ENCODE measurements around the gene TOR1B. TPM values are rescaled to one million over a fixed set of nuclear protein-coding genes. Genes with fewer than 3 reads are reported as not detected.

The TOR1B gene
- total RNA-seq, 1 donor from 2014 or later: 51.7 TPM

DNA sequence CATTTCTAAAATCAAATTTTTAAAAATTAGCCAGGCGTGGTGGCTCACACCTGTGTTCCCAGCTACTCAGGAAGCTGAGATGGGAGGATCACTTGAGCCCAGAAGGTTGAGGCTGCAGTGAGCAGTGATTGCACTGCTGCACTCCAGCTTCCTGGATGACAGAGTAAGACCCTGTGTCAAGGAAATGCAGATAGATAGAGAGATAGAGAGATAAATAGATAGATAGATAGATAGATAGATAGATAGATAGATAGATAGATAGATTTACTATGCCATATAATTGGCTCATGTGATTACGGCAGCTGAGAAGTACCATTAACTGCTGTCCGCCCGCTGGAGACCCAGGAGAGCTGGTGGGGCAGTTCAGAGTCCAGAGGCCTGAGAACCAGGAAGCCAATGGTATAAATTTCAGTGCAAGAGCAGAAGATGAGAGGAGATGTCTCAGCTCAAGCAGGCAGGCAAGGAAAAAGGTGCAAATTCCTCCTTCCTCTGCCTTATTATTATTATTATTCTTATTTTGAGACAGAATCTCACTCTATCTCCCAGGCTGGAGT, 37.1 kb upstream of the TOR1B start:
- H3K9me3 ChIP-seq: no peaks in the 10 kb centered on the region

DNA sequence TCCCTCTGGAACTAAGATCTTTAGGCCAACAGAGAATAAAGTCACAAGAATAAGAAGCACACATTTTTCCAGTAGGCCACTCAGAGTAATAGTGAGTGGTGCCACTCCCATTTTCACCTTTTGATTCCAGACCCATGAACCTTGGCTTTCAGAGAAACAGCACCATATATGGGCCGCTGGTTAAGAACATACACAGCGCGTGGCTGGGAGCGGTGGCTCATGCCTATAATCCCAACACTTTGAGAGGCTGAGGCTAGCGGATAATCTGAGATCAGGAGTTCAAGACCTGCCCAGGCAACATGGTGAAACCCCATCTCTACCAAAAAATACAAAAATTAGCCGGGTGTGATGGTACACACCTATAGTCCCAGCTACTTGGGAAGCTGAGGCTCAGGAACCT, 34.5 kb upstream of the TOR1B start:
- Histone ChIP-seq H3K9me3 (no peaks in the 10 kb centered on the region), H3K4me1 (no peaks in the 10 kb centered on the region), H3K27me3 (no peaks in the 10 kb centered on the region), H3K27ac (no peak overlapping the region), H3K4me3 (no peak overlapping the region), H3K36me3 (no peaks in the 10 kb centered on the region)
- intact Hi-C loops (cut with DNase I): no loop called here
- no peak for DNase-seq (ENCODE audit: low spot score in 2 of 2)
- TF ChIP-seq, protein P1, sequence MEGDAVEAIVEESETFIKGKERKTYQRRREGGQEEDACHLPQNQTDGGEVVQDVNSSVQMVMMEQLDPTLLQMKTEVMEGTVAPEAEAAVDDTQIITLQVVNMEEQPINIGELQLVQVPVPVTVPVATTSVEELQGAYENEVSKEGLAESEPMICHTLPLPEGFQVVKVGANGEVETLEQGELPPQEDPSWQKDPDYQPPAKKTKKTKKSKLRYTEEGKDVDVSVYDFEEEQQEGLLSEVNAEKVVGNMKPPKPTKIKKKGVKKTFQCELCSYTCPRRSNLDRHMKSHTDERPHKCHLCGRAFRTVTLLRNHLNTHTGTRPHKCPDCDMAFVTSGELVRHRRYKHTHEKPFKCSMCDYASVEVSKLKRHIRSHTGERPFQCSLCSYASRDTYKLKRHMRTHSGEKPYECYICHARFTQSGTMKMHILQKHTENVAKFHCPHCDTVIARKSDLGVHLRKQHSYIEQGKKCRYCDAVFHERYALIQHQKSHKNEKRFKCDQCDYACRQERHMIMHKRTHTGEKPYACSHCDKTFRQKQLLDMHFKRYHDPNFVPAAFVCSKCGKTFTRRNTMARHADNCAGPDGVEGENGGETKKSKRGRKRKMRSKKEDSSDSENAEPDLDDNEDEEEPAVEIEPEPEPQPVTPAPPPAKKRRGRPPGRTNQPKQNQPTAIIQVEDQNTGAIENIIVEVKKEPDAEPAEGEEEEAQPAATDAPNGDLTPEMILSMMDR (IDR thresholded peaks at IDR 0.05): no peak

More for the DNA sequence above, 37.1 kb upstream of the TOR1B start:
- H3K4me1 ChIP-seq: no peaks in the 10 kb centered on the region
- TF ChIP-seq, protein P1 (IDR thresholded peaks at IDR 0.05): no peak
- intact Hi-C loops (cut with DNase I): no loop called here
- H3K36me3 ChIP-seq: no peaks in the 10 kb centered on the region
- H3K27me3 ChIP-seq: no peaks in the 10 kb centered on the region
- no peak overlapping the region for H3K27ac ChIP-seq
- no peak for DNase-seq (ENCODE audit: low spot score in 2 of 2)
- H3K4me3 ChIP-seq: no peak overlapping the region

DNA sequence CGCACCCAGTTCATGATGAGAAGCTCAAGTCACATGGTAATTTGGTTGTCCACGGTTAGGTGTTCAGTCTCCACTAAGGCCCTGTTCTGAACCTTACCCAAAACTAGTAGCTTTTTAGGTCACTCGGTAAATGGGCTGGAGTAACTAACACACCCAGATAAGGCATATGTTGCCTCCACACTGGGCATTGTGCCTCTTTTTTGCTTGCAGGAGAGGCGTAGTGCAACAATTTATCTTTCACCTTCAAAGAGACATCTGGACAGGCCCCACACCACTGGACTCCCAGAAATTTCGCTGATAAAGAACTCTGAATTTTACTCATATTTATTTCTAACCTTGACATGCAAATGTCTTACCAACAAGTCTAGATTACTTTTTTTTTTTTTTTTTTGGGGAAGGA, 33.3 kb upstream of the TOR1B start:
- H3K9me3 ChIP-seq: no peaks in the 10 kb centered on the region
- H3K27ac ChIP-seq: no peak overlapping the region
- TF ChIP-seq, protein P1 (IDR thresholded peaks at IDR 0.05): no peak
- H3K36me3 ChIP-seq: no peaks in the 10 kb centered on the region
- no peaks in the 10 kb centered on the region for H3K27me3 ChIP-seq
- H3K4me1 ChIP-seq: no peaks in the 10 kb centered on the region
- H3K4me3 ChIP-seq: no peak overlapping the region
- DNase-seq (ENCODE audit: low spot score in 2 of 2): no peak
- intact Hi-C loops (cut with DNase I): no loop called here

DNA sequence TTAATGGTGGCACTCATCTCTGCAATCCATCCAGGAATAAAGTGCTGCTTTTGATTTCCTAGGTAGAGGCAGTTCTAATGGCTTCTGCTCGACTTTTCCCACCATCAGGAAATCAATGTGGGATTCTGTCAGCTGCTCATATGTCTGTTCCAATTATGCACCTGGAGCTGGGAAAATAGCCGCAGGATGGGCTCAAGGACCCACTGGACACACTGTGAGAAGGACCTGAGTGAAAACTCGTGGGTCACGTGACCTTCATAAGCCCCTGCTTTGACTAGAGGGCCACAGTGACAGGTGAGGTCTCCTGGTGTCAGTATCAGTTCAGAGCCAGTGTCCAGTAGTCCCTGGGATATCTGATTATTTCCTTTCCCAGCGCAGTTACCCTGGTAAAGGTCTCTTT, 32.2 kb upstream of the TOR1B start:
- Histone ChIP-seq H3K9me3 (no peaks in the 10 kb centered on the region), H3K4me3 (no peak overlapping the region), H3K27me3 (no peaks in the 10 kb centered on the region), H3K36me3 (no peaks in the 10 kb centered on the region), H3K4me1 (no peaks in the 10 kb centered on the region), H3K27ac (no peak overlapping the region)
- TF ChIP-seq, protein P1 (IDR thresholded peaks at IDR 0.05): no peak
- no peak for DNase-seq (ENCODE audit: low spot score in 2 of 2)
- intact Hi-C loops (cut with DNase I): no loop called here

DNA sequence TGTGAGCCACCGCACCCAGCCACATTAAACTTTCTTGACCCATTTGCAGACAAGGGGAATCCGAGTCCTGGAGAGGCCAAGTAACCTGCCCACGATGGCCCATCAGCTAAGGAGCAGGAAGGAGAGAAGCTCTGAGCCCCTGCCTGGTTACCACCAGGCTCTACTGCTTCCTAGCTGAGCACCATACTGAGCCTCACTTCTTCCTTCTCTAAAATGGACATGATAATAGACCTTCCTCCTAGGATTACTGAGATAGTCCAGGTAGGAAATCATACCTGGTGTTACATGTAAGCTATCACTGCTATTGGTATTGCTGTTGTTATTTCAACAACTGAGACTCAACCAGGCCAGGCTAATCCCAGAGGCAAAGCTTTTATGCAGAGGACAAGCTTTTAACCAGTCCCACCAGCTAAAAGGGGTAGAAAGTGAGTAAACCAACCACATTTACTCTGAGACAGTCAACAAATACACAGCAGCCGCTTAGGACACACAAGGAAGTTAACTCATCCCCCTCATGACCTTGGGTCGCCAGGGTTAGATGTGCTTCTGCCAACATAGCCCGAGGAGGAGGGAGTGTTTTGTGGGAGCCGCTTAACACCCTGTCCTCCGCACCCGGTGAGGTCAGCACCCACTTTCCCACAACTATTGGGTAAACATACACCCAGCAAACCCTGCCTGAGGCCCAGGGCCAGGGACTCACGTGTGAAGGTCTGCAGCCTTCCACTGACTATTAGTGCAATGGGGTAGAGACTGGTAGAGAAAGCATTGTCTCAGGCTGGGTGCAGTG, 29.5 kb upstream of the TOR1B start:
- TF ChIP-seq, protein P1 (IDR thresholded peaks at IDR 0.05): no peak
- peaks cover 0 to 11% of the 10 kb centered on the region in 2 donors for H3K4me1 ChIP-seq
- DNase-seq (ENCODE audit: low spot score in 2 of 2): peak; percentile 36 to 72
- H3K27ac ChIP-seq: no peak overlapping the region
- H3K9me3 ChIP-seq: no peaks in the 10 kb centered on the region
- no peak overlapping the region for H3K4me3 ChIP-seq
- intact Hi-C loops (cut with DNase I): no loop called here
- H3K27me3 ChIP-seq: no peaks in the 10 kb centered on the region
- no peaks in the 10 kb centered on the region for H3K36me3 ChIP-seq

Measured in ascending aorta (tissue), 2 donors.